Natural killer cell treated with Interleukin-12 subunit alpha and Interleukin-12 subunit beta and Interleukin-15 and Interleukin-18, amount 100 ng/mL, for 72 hours (primary cell): ENCODE measurements around the gene RORC. TPM values are rescaled to one million over a fixed set of nuclear protein-coding genes. Genes with fewer than 3 reads are reported as not detected.
A peak's percentile ranks its signal among the peaks of the same experiment; 100 is the strongest.
"Not testable (repeated sequence)": the region's sequence is repeated elsewhere in the genome, so short reads cannot be mapped to it uniquely, and the experiment has no call there.

ENCODE experiments used
- ATAC-seq, 2 donors: fragments of 150-1000 bp; cut with Tn5 transposase in 1 of 2; sonication (Bioruptor Pico), chemical (Tn5 transposase) in 1 of 2; 2 replicates each; pipeline ENCODE4 v1.10.0; 2021
- DNase-seq: peaks from one replicate; pipeline ENCODE4 v3.0.0; 2022; ENCODE audit warnings: low spot score
- H3K27ac Mint-ChIP-seq, 2 donors: 1 replicate in 1 of 2; 2 replicates in 1 of 2; pipeline ENCODE4 v1.8.0; 2022; ENCODE audit warnings: mixed read lengths in 2 of 2, mild to moderate bottlenecking in 1 of 2, moderate library complexity in 1 of 2
- H3K27me3 Mint-ChIP-seq, 2 donors: 1 replicate in 1 of 2; 2 replicates in 1 of 2; pipeline ENCODE4 v1.8.0; 2022; ENCODE audit warnings: mixed read lengths in 2 of 2
- H3K36me3 Mint-ChIP-seq: one replicate; pipeline ENCODE4 v1.8.0; 2022; ENCODE audit warnings: mixed read lengths
- H3K4me1 Mint-ChIP-seq, 2 donors: 1 replicate in 1 of 2; 2 replicates in 1 of 2; pipeline ENCODE4 v1.8.0; 2022; ENCODE audit warnings: low read depth in 2 of 2, mixed read lengths in 2 of 2, mild to moderate bottlenecking in 1 of 2
- H3K4me3 Mint-ChIP-seq: one replicate; pipeline ENCODE4 v1.8.0; 2022; ENCODE audit warnings: mixed read lengths
- H3K9me3 Mint-ChIP-seq: 2 replicates; pipeline ENCODE4 v1.8.0; 2022; ENCODE audit warnings: mixed read lengths
- total RNA-seq, 2 donors: library from RNA; stranded (reverse); gene quantifications; one replicate each; pipeline ENCODE4 v1.2.3, GENCODE V29; 2022

Gene RORC
- total RNA-seq, 2 donors from 2014 or later = 0.17 to 1.3 TPM

GRCh38 chr1:151779852-151780251 lies 51.8 kb downstream of the RORC start:
- Mint-ChIP-seq H3K36me3 (peaks cover 10% of the 10 kb centered on the region), H3K4me3 (no peak overlapping the region), H3K9me3 (no peaks in the 10 kb centered on the region), H3K27ac (no peak overlapping the region), H3K4me1 (no peaks in the 10 kb centered on the region), H3K27me3 (no peaks in the 10 kb centered on the region)
- ATAC-seq (no peak), DNase-seq (no peak)

DNA sequence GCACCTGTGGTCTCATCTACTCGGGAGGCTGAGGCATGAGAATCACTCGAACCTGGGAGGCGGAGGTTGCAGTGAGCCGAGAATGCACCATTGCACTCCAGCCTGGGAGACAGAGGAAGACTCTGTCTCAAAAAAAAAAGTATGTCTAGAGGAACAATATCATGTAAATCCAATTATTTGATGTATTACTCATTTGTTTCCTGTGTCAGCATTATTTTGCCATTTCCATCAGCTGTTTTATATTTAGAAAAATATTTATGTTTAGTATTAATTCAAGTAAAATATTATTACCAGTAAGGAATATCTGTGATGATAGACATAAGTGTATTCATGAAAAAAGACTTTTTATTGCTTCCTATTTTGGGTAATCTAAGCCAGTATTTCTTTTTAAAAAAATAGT lies 54.3 kb downstream of the RORC start:
- Mint-ChIP-seq H3K27me3 (no peaks in the 10 kb centered on the region), H3K27ac (no peak overlapping the region), H3K9me3 (no peaks in the 10 kb centered on the region), H3K36me3 (peaks cover 16% of the 10 kb centered on the region), H3K4me1 (no peaks in the 10 kb centered on the region), H3K4me3 (no peak overlapping the region)
- ATAC-seq (no peak), DNase-seq (no peak)

GRCh38 chr1:151776665-151777062 lies 54.9 kb downstream of the RORC start:
- no peak for DNase-seq
- no peak for ATAC-seq
- no peak overlapping the region for H3K27ac Mint-ChIP-seq
- H3K27me3 Mint-ChIP-seq = no peaks in the 10 kb centered on the region
- peaks cover 16% of the 10 kb centered on the region for H3K36me3 Mint-ChIP-seq
- no peaks in the 10 kb centered on the region for H3K9me3 Mint-ChIP-seq
- no peaks in the 10 kb centered on the region for H3K4me1 Mint-ChIP-seq
- H3K4me3 Mint-ChIP-seq = no peak overlapping the region

- DNase-seq (no peak), ATAC-seq (no peak)
- no peak overlapping the region for H3K27ac Mint-ChIP-seq
- no peak overlapping the region for H3K4me3 Mint-ChIP-seq
- no peaks in the 10 kb centered on the region for H3K9me3 Mint-ChIP-seq
- peaks cover 16% of the 10 kb centered on the region for H3K36me3 Mint-ChIP-seq
- H3K4me1 Mint-ChIP-seq = no peaks in the 10 kb centered on the region
- H3K27me3 Mint-ChIP-seq = no peaks in the 10 kb centered on the region
Observed at GRCh38 chr1:151775894-151776664, 55.5 kb downstream of the RORC start.

GRCh38 chr1:151774256-151774922 lies 57.2 kb downstream of the RORC start:
- no peaks in the 10 kb centered on the region for H3K4me1 Mint-ChIP-seq
- DNase-seq (no peak), ATAC-seq (no peak)
- H3K27ac Mint-ChIP-seq = no peak overlapping the region
- no peaks in the 10 kb centered on the region for H3K27me3 Mint-ChIP-seq
- peaks cover 16% of the 10 kb centered on the region for H3K36me3 Mint-ChIP-seq
- no peak overlapping the region for H3K4me3 Mint-ChIP-seq
- H3K9me3 Mint-ChIP-seq = no peaks in the 10 kb centered on the region

DNA sequence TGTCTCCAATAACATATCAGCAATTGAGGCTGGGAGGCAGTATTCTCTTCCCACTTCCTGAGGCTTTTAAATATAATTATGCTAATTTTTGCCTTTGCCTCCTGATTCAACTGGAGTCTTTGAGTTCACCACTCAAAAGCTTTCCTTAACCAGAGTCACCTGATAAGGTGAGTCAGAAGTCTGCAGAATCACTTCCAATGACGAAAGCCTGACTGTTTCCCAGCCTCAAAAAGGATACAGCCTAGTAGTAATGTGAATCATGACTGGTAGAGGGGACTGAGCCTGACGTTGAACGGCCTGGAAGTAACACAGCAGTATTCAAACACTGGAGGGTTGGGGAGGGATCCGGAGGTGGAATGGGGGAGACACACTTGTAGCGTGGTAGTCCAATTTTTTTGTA lies 57.9 kb downstream of the RORC start:
- Mint-ChIP-seq H3K4me1 (no peaks in the 10 kb centered on the region), H3K36me3 (peaks cover 9% of the 10 kb centered on the region), H3K27me3 (no peaks in the 10 kb centered on the region), H3K4me3 (no peak overlapping the region), H3K9me3 (no peaks in the 10 kb centered on the region), H3K27ac (no peak overlapping the region)
- ATAC-seq (no peak), DNase-seq (no peak)

- H3K9me3 Mint-ChIP-seq, H3K27me3 Mint-ChIP-seq, H3K36me3 Mint-ChIP-seq, ATAC-seq, DNase-seq, H3K4me3 Mint-ChIP-seq, H3K27ac Mint-ChIP-seq: not testable (repeated sequence)
- peaks cover 5 to 12% of the 10 kb centered on the region in 2 donors for H3K4me1 Mint-ChIP-seq
Observed at GRCh38 chr1:151769270-151769669, 62.3 kb downstream of the RORC start.

- H3K36me3 Mint-ChIP-seq, ATAC-seq, H3K4me3 Mint-ChIP-seq, H3K9me3 Mint-ChIP-seq, H3K27me3 Mint-ChIP-seq, H3K27ac Mint-ChIP-seq, DNase-seq: not testable (repeated sequence)
- H3K4me1 Mint-ChIP-seq = peaks cover 13 to 20% of the 10 kb centered on the region in 2 donors
Observed at GRCh38 chr1:151768351-151769066, 63.1 kb downstream of the RORC start.

GRCh38 chr1:151763990-151764389 lies 67.6 kb downstream of the RORC start:
- peaks cover 23 to 31% of the 10 kb centered on the region in 2 donors for H3K4me1 Mint-ChIP-seq
- DNase-seq (no peak), ATAC-seq (no peak)
- no peaks in the 10 kb centered on the region for H3K27me3 Mint-ChIP-seq
- peak overlapping the region; percentile 99 for H3K27ac Mint-ChIP-seq
- peak overlapping the region; percentile 97 for H3K4me3 Mint-ChIP-seq
- no peaks in the 10 kb centered on the region for H3K9me3 Mint-ChIP-seq
- H3K36me3 Mint-ChIP-seq = no peaks in the 10 kb centered on the region

DNA sequence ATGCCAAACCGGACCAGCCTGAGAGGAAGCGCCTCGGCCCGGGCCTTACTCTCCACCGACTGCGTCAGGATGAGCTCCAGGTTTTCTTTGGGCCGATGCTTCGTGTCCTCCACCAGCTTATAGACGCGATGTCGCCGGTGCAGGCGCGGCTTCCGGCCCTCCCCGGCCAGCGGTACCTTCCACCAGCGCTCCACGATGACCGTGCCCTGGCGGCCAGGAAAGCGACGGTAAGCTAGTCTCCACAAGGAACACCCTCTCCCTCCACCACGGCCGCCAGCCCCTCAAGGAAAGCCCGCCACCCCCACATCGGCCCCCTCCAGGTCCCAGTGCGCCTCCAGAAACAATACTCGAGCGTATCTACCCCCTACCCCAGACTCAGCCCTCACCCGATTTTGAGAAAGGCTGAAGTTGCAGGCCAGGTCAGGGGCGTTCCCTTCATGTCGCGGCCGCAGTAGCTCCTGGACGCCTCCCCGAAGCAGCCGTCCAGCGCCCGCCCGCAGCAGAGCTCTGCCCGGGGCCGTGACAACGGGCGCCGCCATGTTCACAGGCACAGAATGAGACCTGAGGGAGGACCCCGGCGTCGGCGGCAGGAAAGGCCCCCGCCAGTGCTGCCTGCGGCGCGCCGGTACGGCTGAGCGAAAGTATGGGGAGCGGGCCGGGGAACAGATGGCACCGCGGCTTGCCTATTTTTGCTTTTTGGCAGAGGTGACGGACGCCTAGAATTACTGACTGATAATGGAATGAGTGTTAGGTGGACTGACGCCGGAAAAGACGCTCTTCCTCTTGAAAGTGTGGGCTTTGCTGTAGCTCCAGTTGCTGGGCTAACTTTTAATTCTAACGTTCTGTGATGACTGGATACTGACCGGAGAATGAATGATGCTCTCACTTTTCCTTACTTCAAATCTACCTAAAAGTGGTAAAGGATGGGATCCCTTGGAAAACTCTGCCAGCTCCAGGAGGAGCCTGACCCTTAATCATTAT lies 68.4 kb downstream of the RORC start, which contains the start of gene MRPL9:
MRPL9 (minus strand) TSS at position 556 of the 981 bp plus-strand sequence; CDS start at position 539, 17 bp downstream.
- Mint-ChIP-seq H3K27me3 (no peaks in the 10 kb centered on the region), H3K27ac (peak within 1 kb of the TSS; percentile 99), H3K9me3 (no peaks in the 10 kb centered on the region), H3K4me1 (peaks cover 23 to 31% of the 10 kb centered on the region in 2 donors), H3K4me3 (peak within 1 kb of the TSS; percentile 97), H3K36me3 (no peaks in the 10 kb centered on the region)
- DNase-seq (peak; percentile 86), ATAC-seq (peak; percentile 99)

DNA sequence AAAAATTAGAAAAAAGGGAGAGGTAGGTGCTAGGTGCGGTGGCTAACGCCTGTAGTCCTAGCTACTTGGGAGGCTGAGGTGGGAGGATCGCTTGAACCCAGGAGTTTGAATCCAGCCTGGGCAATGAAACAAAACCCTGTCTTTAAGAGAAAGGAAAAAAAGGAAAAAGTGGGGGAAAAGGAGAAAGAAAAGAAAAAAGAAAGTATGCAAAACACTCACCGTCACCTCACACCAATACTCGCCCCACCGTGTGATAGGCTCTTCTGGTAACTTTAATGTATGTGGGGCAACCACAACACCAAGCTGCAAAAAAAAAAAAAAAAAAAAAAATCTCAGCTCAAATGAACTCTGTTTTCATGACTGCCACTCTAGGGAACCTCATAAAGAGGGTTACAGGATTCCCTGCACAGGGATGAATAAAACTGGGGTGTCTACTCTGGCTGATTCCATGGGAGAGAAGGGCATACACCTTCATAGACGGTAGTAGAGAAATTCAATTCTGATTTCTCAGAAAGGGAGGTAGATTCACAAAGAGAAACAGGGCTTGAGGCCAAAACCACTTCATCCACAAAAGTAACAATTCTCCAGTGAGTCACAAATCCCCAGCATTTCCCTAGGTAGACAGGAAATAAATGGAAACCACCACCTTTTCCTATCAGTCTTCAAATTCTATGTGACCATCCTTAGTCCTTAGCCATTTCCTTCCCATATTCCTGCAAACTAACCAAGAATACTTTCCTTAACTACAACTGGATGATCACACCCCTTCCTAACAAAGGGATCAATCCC lies 70.8 kb downstream of the RORC start:
- ATAC-seq (no peak), DNase-seq (no peak)
- Mint-ChIP-seq H3K27me3 (no peaks in the 10 kb centered on the region), H3K36me3 (no peaks in the 10 kb centered on the region), H3K9me3 (no peaks in the 10 kb centered on the region), H3K4me1 (peaks cover 37 to 41% of the 10 kb centered on the region in 2 donors), H3K4me3 (no peak overlapping the region), H3K27ac (peak overlapping the region in 1 of 2 donors; percentile 36)

DNA sequence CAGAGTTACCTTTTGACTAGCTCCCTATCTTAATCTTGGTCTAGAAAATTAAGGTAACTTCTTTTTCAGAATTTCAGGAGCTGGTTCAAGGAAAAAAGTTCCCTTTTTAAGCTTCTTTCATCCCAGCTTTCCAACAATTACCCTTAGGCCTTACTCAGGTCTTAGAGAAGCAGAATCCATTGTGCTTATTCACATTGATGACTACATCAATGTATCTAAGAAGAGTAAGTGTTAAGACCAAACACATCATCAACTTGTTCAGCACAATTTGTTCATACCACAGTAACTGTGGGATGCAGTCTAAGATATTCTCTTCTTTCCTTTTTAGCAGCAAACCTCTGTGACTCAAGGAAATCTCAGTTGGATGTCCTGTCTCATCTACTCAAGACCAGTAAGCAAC lies 72.4 kb downstream of the RORC start:
- no peaks in the 10 kb centered on the region for H3K36me3 Mint-ChIP-seq
- peaks cover 31 to 33% of the 10 kb centered on the region in 2 donors for H3K4me1 Mint-ChIP-seq
- H3K27ac Mint-ChIP-seq = no peak overlapping the region
- H3K9me3 Mint-ChIP-seq = no peaks in the 10 kb centered on the region
- H3K27me3 Mint-ChIP-seq = no peaks in the 10 kb centered on the region
- no peak for DNase-seq
- H3K4me3 Mint-ChIP-seq = no peak overlapping the region
- ATAC-seq = no peak
